ENCODE measurements around the gene B3GALT5.

GRCh38 chr21:39669976-39670661 lies 57.4 kb downstream of the B3GALT5 start:
- no peak for TF ChIP-seq CTCF (IDR thresholded peaks at IDR 0.05)
- no peak for TF ChIP-seq ZFX (IDR thresholded peaks at IDR 0.05; ENCODE audit: borderline replicate concordance)
